ENCODE results near the gene NINJ2.
A peak's percentile ranks its signal among the peaks of the same experiment; 100 is the strongest.

NINJ2 gene

GRCh38 chr12:673849-674248 lies 10.6 kb upstream of the NINJ2 start:
- DNase-seq (ENCODE audit: low spot score) = no peak

GRCh38 chr12:669576-669945 lies 6.3 kb upstream of the NINJ2 start:
- no peak for DNase-seq (ENCODE audit: low spot score)

GRCh38 chr12:668090-668481 lies 4.8 kb upstream of the NINJ2 start:
- no peak for DNase-seq (ENCODE audit: low spot score)

GRCh38 chr12:666766-667308 lies 3.6 kb upstream of the NINJ2 start:
- peak; percentile 60 for DNase-seq (ENCODE audit: low spot score)

- DNase-seq (ENCODE audit: low spot score) = no peak
Measured at GRCh38 chr12:666066-666465, 2.8 kb upstream of the NINJ2 start.

GRCh38 chr12:664779-665092 lies 1.5 kb upstream of the NINJ2 start:
- DNase-seq (ENCODE audit: low spot score) = no peak

- DNase-seq (ENCODE audit: low spot score) = no peak
Measured at GRCh38 chr12:664075-664778, 982 bp upstream of the NINJ2 start.

- DNase-seq (ENCODE audit: low spot score) = peak; percentile 70
Measured at GRCh38 chr12:662566-663292, 516 bp downstream of the NINJ2 start.

GRCh38 chr12:661720-662486 lies 1.3 kb downstream of the NINJ2 start:
- no peak for DNase-seq (ENCODE audit: low spot score)

- no peak for DNase-seq (ENCODE audit: low spot score)
Measured at GRCh38 chr12:659090-659683, 4.1 kb downstream of the NINJ2 start.

- DNase-seq (ENCODE audit: low spot score) = no peak
Measured at GRCh38 chr12:650983-651382, 12.3 kb downstream of the NINJ2 start.

- no peak for DNase-seq (ENCODE audit: low spot score)
Measured at GRCh38 chr12:647385-648085, 15.7 kb downstream of the NINJ2 start.

- no peak for DNase-seq (ENCODE audit: low spot score)
Measured at GRCh38 chr12:646442-647384, 16.5 kb downstream of the NINJ2 start.

GRCh38 chr12:645563-646071 lies 17.6 kb downstream of the NINJ2 start:
- no peak for DNase-seq (ENCODE audit: low spot score)

GRCh38 chr12:644818-645552 lies 18.3 kb downstream of the NINJ2 start:
- DNase-seq (ENCODE audit: low spot score) = no peak

GRCh38 chr12:644303-644639 lies 19.0 kb downstream of the NINJ2 start:
- no peak for DNase-seq (ENCODE audit: low spot score)

GRCh38 chr12:643475-644302 lies 19.6 kb downstream of the NINJ2 start:
- no peak for DNase-seq (ENCODE audit: low spot score)

GRCh38 chr12:642633-643474 lies 20.4 kb downstream of the NINJ2 start:
- no peak for DNase-seq (ENCODE audit: low spot score)
